SK-N-MC (cell line): ENCODE results near the gene RGP1.

Experiments
- DNase-seq: peaks from one replicate; pipeline ENCODE4 v3.0.0-alpha.2; 2011; ENCODE audit warnings: low read depth, low spot score
- H3K27ac ChIP-seq: fragments of 200-600 bp; sonication (generic); 2 replicates; pipeline ENCODE4 v1.5.1; 2016; ENCODE audit warnings: mixed run types
- H3K36me3 ChIP-seq: fragments of 200-600 bp; sonication (generic); 2 replicates; pipeline ENCODE4 v1.6.1; 2017; ENCODE audit warnings: antibody characterized with exemption, low read length, mixed read lengths; ENCODE audit not compliant: insufficient read depth
- H3K4me3 ChIP-seq: fragments of 200-600 bp; sonication (generic); 2 replicates; pipeline ENCODE4 v1.5.1; 2016
- H3K9ac ChIP-seq: fragments of 200-600 bp; sonication (generic); 2 replicates; pipeline ENCODE4 v1.8.0; 2017; ENCODE audit warnings: mixed run types, mixed read lengths; ENCODE audit not compliant: insufficient read length
- H3K9me3 ChIP-seq: fragments of 200-600 bp; sonication (generic); 2 replicates; pipeline ENCODE4 v1.6.1; 2017; ENCODE audit warnings: low read depth, mild to moderate bottlenecking, antibody characterized with exemption, low read length, moderate library complexity, mixed read lengths
- EZH2 ChIP-seq: fragments of 200-600 bp; sonication (generic); IDR thresholded peaks from one replicate; pipeline ENCODE4 v1.6.1; 2017; ENCODE audit warnings: antibody characterized with exemption
- FOXP2 ChIP-seq: optimal IDR thresholded peaks from 2 replicates; pipeline ENCODE3; 2011; ENCODE audit warnings: mild to moderate bottlenecking, moderate library complexity; ENCODE audit not compliant: insufficient read depth; ENCODE audit errors: extremely low read length, control extremely low read depth
- POLR2AphosphoS5 ChIP-seq: IDR thresholded peaks from 2 replicates; pipeline ENCODE4 v1.6.1; 2012; ENCODE audit warnings: mild to moderate bottlenecking, low read depth, low read length, borderline replicate concordance

The RGP1 gene

GRCh38 chr9:35708146-35708545, 40.9 kb upstream of the RGP1 start:
- no peak overlapping the region for H3K4me3 ChIP-seq
- DNase-seq, result no peak

GRCh38 chr9:35710818-35711500, 38.1 kb upstream of the RGP1 start:
- Histone ChIP-seq H3K4me3 (no peak overlapping the region), H3K27ac (no peak overlapping the region), H3K9ac (no peak overlapping the region), H3K9me3 (no peaks in the 10 kb centered on the region), H3K36me3 (peaks cover 79% of the 10 kb centered on the region)
- TF ChIP-seq EZH2 (no peak), POLR2AphosphoS5 (no peak), FOXP2 (no peak)
- DNase-seq, result no peak

More at GRCh38 chr9:35708146-35708545, 40.9 kb upstream of the RGP1 start:
- no peak for TF ChIP-seq POLR2AphosphoS5
- no peak for TF ChIP-seq FOXP2
- TF ChIP-seq EZH2, result no peak
- Histone ChIP-seq H3K36me3 (peaks cover 85% of the 10 kb centered on the region), H3K9me3 (no peaks in the 10 kb centered on the region), H3K9ac (no peak overlapping the region), H3K27ac (no peak overlapping the region)

GRCh38 chr9:35711501-35712428, 37.3 kb upstream of the RGP1 start:
- Histone ChIP-seq H3K27ac (no peak overlapping the region), H3K4me3 (no peak overlapping the region), H3K9me3 (no peaks in the 10 kb centered on the region), H3K9ac (no peak overlapping the region), H3K36me3 (peaks cover 78% of the 10 kb centered on the region)
- TF ChIP-seq FOXP2, result no peak
- no peak for TF ChIP-seq POLR2AphosphoS5
- TF ChIP-seq EZH2, result no peak
- no peak for DNase-seq

DNA sequence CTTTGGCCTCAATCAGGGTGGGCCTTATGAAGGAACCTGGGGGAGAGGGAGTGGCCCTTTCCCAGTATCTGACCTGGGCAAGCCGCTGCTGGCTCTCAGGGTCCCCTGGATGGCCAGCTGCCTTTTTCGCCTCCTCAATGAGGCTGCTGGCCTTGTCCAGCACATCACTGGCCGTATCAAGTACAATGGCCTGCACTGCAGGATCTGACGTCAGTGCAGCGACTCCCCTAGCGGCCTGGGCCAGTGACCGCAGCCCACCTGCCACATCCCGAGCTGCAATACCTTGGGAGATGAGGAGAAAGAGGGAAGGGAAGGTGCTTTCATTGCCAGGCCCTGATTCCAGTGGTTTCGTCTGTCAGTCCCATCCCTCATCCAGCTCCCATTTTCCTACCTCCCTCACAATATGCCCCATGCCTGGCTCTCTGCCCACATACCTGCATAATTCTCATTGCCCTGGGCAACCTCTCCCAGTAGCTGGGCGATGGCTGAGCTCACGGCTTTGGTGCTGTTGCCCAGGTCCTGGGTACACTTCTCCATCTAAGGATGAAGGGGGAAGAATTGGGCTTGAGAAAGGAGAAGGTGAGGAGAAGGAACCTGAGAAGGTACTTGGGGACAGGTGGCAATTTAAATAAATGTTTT, 36.2 kb upstream of the RGP1 start:
- Histone ChIP-seq H3K9ac (no peak overlapping the region), H3K27ac (no peak overlapping the region), H3K36me3 (peaks cover 78% of the 10 kb centered on the region), H3K9me3 (no peaks in the 10 kb centered on the region), H3K4me3 (no peak overlapping the region)
- DNase-seq, result no peak
- no peak for TF ChIP-seq EZH2
- no peak for TF ChIP-seq FOXP2
- TF ChIP-seq POLR2AphosphoS5, result no peak

DNA sequence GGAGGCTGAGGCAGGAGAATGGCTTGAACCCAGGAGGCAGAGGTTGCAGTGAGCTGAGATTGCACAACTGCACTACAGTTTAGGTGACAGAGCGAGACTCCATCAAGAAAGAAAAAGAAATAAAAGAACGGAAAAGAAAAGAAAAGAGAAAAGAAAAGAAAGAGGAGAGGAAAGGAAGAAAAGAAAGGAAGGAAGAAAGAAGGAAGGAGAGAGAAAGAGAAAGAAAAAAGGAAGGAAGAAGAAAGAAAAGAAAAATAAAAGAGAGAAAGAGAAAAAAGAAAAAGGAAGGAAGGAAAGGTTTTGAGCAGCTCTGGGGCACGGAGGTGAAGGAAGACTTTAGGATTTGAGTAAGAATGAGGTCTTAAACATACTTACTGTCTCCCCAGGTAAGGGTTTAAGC, 35.5 kb upstream of the RGP1 start:
- H3K36me3 ChIP-seq, result peaks cover 78% of the 10 kb centered on the region
- H3K9me3 ChIP-seq, result no peaks in the 10 kb centered on the region
- no peak for DNase-seq
- H3K9ac ChIP-seq, result no peak overlapping the region
- no peak for TF ChIP-seq EZH2
- no peak for TF ChIP-seq FOXP2
- no peak for TF ChIP-seq POLR2AphosphoS5
- H3K27ac ChIP-seq, result no peak overlapping the region
- no peak overlapping the region for H3K4me3 ChIP-seq

DNA sequence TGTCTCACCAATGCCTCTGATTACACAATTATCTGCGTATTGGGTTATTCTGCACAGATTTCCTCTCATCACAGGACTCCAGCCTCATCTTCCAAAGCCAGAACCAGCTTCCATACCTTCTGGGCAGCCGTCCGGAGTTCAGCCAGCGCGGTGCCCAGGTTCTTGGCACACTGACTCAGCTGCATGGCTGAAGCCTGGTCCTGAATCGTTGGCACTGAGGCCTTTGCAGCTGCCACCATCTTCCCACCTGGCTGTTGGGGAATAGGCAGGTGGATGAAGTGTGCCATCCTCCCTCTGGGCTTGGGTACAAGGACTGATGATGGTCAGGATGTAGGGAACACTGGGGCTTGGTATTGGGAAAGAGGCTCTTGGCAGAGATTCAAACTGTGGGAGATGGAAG, 35.0 kb upstream of the RGP1 start:
- Histone ChIP-seq H3K4me3 (no peak overlapping the region), H3K9ac (no peak overlapping the region), H3K36me3 (peaks cover 80% of the 10 kb centered on the region), H3K9me3 (no peaks in the 10 kb centered on the region), H3K27ac (no peak overlapping the region)
- DNase-seq, result no peak
- TF ChIP-seq FOXP2 (no peak), EZH2 (no peak), POLR2AphosphoS5 (no peak)

GRCh38 chr9:35714579-35715252, 34.4 kb upstream of the RGP1 start:
- no peak for DNase-seq
- H3K4me3 ChIP-seq, result no peak overlapping the region
- H3K9ac ChIP-seq, result no peak overlapping the region
- peaks cover 86% of the 10 kb centered on the region for H3K36me3 ChIP-seq
- H3K9me3 ChIP-seq, result no peaks in the 10 kb centered on the region
- no peak for TF ChIP-seq EZH2
- no peak for TF ChIP-seq POLR2AphosphoS5
- no peak for TF ChIP-seq FOXP2
- H3K27ac ChIP-seq, result no peak overlapping the region

DNA sequence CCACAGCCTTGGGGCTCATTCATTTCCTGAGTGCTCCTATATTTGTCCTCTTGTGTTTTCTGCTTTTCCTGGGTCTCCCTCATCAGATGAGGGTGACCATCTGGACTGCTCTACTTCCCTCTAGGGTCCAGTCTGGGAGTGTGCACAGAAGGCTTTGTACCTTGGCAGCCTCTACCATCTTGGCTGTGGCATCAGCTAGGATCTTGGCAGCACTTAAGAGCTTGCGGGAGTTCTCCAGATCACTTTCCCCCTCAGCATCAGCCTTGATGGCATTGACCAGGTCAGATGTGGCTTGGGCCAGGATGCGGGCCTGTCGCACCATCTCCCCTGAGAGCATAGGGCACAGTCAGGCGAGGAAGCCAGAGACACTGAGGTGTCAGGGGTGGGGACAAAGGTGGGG, 32.9 kb upstream of the RGP1 start:
- TF ChIP-seq EZH2, result no peak
- no peak for TF ChIP-seq FOXP2
- TF ChIP-seq POLR2AphosphoS5, result no peak
- no peak for DNase-seq
- H3K27ac ChIP-seq, result no peak overlapping the region
- no peaks in the 10 kb centered on the region for H3K9me3 ChIP-seq
- peaks cover 90% of the 10 kb centered on the region for H3K36me3 ChIP-seq
- H3K9ac ChIP-seq, result no peak overlapping the region
- no peak overlapping the region for H3K4me3 ChIP-seq
